SK-N-SH (cell line): Measurements from ENCODE around the gene GNS.

Source experiments
- CHD2 ChIP-seq: fragments of 150-350 bp; IDR thresholded peaks from 2 replicates; pipeline ENCODE4 v1.6.1; 2018; ENCODE audit warnings: low read length; ENCODE audit not compliant: partially characterized antibody
- CTCF ChIP-seq: fragments of 200-600 bp; sonication (generic); IDR thresholded peaks from 2 replicates; pipeline ENCODE4 v1.6.1; 2017; ENCODE audit warnings: antibody characterized with exemption, mild to moderate bottlenecking, moderate library complexity
- EP300 ChIP-seq, 2 experiments: IDR thresholded peaks; 2 replicates each; pipeline versions ENCODE4 v1.4.0 to v1.6.1; 2012; ENCODE audit warnings: borderline replicate concordance in 1 of 2, low read depth in 1 of 2, low read length in 1 of 2
- NRF1 ChIP-seq: IDR thresholded peaks from 2 replicates; pipeline ENCODE4 v1.6.1; 2012; ENCODE audit warnings: low read depth, mild to moderate bottlenecking, low read length
- RAD21 ChIP-seq: IDR thresholded peaks from 2 replicates; pipeline ENCODE4 v1.6.1; 2012; ENCODE audit warnings: mild to moderate bottlenecking, low read length
- RCOR1 ChIP-seq: fragments of 150-350 bp; IDR thresholded peaks from 2 replicates; pipeline ENCODE4 v1.6.1; 2017; ENCODE audit warnings: antibody characterized with exemption, low read length
- REST ChIP-seq: IDR thresholded peaks from 2 replicates; pipeline ENCODE4 v1.6.1; 2012; ENCODE audit warnings: mild to moderate bottlenecking, low read depth, low read length, moderate library complexity
- RFX5 ChIP-seq: IDR thresholded peaks from 2 replicates; pipeline ENCODE4 v1.6.1; 2012; ENCODE audit warnings: mild to moderate bottlenecking, improper control_type of control experiment, low read length
- SMC3 ChIP-seq: IDR thresholded peaks from 2 replicates; pipeline ENCODE4 v1.6.1; 2012; ENCODE audit warnings: low read depth, low read length, improper control_type of control experiment
- YY1 ChIP-seq: IDR thresholded peaks from 2 replicates; pipeline ENCODE4 v1.4.0; 2012; ENCODE audit warnings: low read depth, mild to moderate bottlenecking
- TF ChIP-seq, protein P1 (sequence below): fragments of 150-350 bp; IDR thresholded peaks from 2 replicates; pipeline ENCODE4 v1.6.1; 2016; ENCODE audit warnings: mild to moderate bottlenecking, low read depth, low read length
- TF ChIP-seq, protein P2 (sequence below): IDR thresholded peaks from 2 replicates; pipeline ENCODE4 v1.4.0; 2012; ENCODE audit warnings: low read depth, borderline replicate concordance
- TF ChIP-seq, protein P3 (sequence below): fragments of 150-350 bp; IDR thresholded peaks from 2 replicates; pipeline ENCODE4 v1.6.1; 2017; ENCODE audit warnings: antibody characterized with exemption, low read length, low read depth, borderline replicate concordance
- TF ChIP-seq, protein P4 (sequence below): IDR thresholded peaks from 2 replicates; pipeline ENCODE4 v1.4.0; 2012; ENCODE audit warnings: low read depth, borderline replicate concordance

GRCh38 chr12:64792128-64792527, 32.9 kb upstream of the GNS start:
- TF ChIP-seq, protein P1, sequence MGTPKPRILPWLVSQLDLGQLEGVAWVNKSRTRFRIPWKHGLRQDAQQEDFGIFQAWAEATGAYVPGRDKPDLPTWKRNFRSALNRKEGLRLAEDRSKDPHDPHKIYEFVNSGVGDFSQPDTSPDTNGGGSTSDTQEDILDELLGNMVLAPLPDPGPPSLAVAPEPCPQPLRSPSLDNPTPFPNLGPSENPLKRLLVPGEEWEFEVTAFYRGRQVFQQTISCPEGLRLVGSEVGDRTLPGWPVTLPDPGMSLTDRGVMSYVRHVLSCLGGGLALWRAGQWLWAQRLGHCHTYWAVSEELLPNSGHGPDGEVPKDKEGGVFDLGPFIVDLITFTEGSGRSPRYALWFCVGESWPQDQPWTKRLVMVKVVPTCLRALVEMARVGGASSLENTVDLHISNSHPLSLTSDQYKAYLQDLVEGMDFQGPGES, result no peak
- TF ChIP-seq CTCF (no peak), YY1 (no peak), NRF1 (no peak), RCOR1 (no peak), REST (no peak), EP300 (IDR thresholded peaks at IDR 0.05; ENCODE audit: borderline replicate concordance in 1 of 2, low read depth in 1 of 2, low read length in 1 of 2) (no peak), CHD2 (no peak), RAD21 (no peak), SMC3 (no peak), RFX5 (no peak)
- TF ChIP-seq, protein P2, sequence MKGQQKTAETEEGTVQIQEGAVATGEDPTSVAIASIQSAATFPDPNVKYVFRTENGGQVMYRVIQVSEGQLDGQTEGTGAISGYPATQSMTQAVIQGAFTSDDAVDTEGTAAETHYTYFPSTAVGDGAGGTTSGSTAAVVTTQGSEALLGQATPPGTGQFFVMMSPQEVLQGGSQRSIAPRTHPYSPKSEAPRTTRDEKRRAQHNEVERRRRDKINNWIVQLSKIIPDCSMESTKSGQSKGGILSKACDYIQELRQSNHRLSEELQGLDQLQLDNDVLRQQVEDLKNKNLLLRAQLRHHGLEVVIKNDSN, result no peak
- TF ChIP-seq, protein P3, sequence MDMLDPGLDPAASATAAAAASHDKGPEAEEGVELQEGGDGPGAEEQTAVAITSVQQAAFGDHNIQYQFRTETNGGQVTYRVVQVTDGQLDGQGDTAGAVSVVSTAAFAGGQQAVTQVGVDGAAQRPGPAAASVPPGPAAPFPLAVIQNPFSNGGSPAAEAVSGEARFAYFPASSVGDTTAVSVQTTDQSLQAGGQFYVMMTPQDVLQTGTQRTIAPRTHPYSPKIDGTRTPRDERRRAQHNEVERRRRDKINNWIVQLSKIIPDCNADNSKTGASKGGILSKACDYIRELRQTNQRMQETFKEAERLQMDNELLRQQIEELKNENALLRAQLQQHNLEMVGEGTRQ, result no peak
- TF ChIP-seq, protein P4, sequence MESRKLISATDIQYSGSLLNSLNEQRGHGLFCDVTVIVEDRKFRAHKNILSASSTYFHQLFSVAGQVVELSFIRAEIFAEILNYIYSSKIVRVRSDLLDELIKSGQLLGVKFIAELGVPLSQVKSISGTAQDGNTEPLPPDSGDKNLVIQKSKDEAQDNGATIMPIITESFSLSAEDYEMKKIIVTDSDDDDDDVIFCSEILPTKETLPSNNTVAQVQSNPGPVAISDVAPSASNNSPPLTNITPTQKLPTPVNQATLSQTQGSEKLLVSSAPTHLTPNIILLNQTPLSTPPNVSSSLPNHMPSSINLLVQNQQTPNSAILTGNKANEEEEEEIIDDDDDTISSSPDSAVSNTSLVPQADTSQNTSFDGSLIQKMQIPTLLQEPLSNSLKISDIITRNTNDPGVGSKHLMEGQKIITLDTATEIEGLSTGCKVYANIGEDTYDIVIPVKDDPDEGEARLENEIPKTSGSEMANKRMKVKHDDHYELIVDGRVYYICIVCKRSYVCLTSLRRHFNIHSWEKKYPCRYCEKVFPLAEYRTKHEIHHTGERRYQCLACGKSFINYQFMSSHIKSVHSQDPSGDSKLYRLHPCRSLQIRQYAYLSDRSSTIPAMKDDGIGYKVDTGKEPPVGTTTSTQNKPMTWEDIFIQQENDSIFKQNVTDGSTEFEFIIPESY, result no peak
